ENCODE data around the gene MYEOV. TPM values are rescaled to one million over a fixed set of nuclear protein-coding genes. Genes with fewer than 3 reads are reported as not detected.

The MYEOV gene
- total and polyA plus RNA-seq, 2 of the 8 experiments (the other 6 are each of a cell fraction or from before 2014, with no cell fraction given) = 0.44 to 0.67 TPM

DNA sequence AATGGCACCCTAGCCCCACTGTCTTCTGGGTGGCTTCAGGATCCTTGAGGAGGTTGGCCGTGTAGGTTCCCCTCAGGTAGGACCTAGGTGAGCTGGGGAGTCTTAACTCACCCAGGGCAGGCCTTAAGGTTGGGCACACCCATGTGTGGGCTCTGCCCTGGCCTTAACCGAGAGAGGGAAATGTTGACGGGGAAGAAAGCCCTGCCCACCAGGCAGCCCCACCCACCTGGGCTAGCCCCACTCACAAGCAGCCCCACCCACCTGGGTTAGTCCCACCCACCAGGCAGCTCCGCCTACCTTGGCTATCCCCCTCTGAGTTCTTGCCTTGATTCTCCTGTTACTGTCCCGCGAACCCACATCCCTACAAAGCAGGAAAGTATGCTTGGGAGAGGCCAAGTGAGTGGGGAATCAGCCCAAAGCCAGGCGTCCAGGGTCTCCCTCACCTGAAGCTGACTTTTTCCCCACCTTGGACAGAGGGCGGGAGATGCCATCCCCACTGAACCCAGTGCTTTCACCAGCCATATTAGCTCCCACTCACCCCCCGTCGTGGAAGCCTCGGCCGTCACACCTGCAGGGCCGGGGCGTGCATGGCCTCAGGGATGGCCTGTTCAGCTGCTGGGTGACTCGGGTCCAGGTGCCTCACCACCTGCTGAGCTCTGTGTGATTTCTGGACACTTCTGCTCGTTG is at the start of gene MYEOV (continued):
- TF ChIP-seq BCL11A (IDR thresholded peaks at IDR 0.05; ENCODE audit: low read depth in 2 of 2, low read length in 2 of 2) = no peak

All from H1 (cell line).